SK-N-MC (cell line): ENCODE measurements around the gene ZCCHC2.

Experiments used
- DNase-seq: peaks from one replicate; pipeline ENCODE4 v3.0.0-alpha.2; 2011; ENCODE audit warnings: low read depth, low spot score
- H3K27ac ChIP-seq: fragments of 200-600 bp; sonication (generic); 2 replicates; pipeline ENCODE4 v1.5.1; 2016; ENCODE audit warnings: mixed run types
- H3K36me3 ChIP-seq: fragments of 200-600 bp; sonication (generic); 2 replicates; pipeline ENCODE4 v1.6.1; 2017; ENCODE audit warnings: antibody characterized with exemption, low read length, mixed read lengths; ENCODE audit not compliant: insufficient read depth
- H3K4me3 ChIP-seq: fragments of 200-600 bp; sonication (generic); 2 replicates; pipeline ENCODE4 v1.5.1; 2016
- H3K9ac ChIP-seq: fragments of 200-600 bp; sonication (generic); 2 replicates; pipeline ENCODE4 v1.8.0; 2017; ENCODE audit warnings: mixed run types, mixed read lengths; ENCODE audit not compliant: insufficient read length
- H3K9me3 ChIP-seq: fragments of 200-600 bp; sonication (generic); 2 replicates; pipeline ENCODE4 v1.6.1; 2017; ENCODE audit warnings: low read depth, mild to moderate bottlenecking, antibody characterized with exemption, low read length, moderate library complexity, mixed read lengths
- EZH2 ChIP-seq: fragments of 200-600 bp; sonication (generic); IDR thresholded peaks from one replicate; pipeline ENCODE4 v1.6.1; 2017; ENCODE audit warnings: antibody characterized with exemption
- FOXP2 ChIP-seq: optimal IDR thresholded peaks from 2 replicates; pipeline ENCODE3; 2011; ENCODE audit warnings: mild to moderate bottlenecking, moderate library complexity; ENCODE audit not compliant: insufficient read depth; ENCODE audit errors: extremely low read length, control extremely low read depth
- POLR2AphosphoS5 ChIP-seq: IDR thresholded peaks from 2 replicates; pipeline ENCODE4 v1.6.1; 2012; ENCODE audit warnings: mild to moderate bottlenecking, low read depth, low read length, borderline replicate concordance

ZCCHC2 gene

GRCh38 chr18:62603211-62603610, 80.4 kb downstream of the ZCCHC2 start:
- Histone ChIP-seq H3K27ac (no peak overlapping the region), H3K4me3 (no peak overlapping the region), H3K36me3 (no peaks in the 10 kb centered on the region), H3K9me3 (no peaks in the 10 kb centered on the region), H3K9ac (no peak overlapping the region)
- TF ChIP-seq FOXP2 (no peak), POLR2AphosphoS5 (no peak), EZH2 (no peak)
- no peak for DNase-seq

DNA sequence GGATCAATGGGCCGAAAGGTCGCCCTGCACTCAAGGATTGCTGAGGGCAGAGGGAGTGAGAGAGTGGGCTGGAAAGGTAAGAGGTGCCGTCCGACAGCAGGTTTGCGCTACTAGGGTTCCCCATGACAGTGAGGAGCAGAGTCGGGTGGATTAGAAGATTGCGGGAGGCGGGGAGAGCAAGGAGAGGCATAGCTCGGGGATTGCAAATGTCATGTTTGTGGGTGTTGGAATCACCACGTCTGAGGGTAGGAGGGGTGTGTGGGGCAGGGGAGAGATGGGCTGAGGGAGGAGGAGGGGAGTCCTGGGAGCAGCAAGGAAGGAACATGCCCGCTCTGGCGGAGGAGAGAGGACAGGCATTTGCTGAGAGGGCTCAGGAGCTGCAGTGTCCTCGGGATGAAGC, 81.2 kb downstream of the ZCCHC2 start:
- DNase-seq, result no peak
- no peak for TF ChIP-seq FOXP2
- TF ChIP-seq POLR2AphosphoS5, result no peak
- TF ChIP-seq EZH2, result no peak
- H3K27ac ChIP-seq, result no peak overlapping the region
- no peak overlapping the region for H3K9ac ChIP-seq
- H3K9me3 ChIP-seq, result no peaks in the 10 kb centered on the region
- no peak overlapping the region for H3K4me3 ChIP-seq
- H3K36me3 ChIP-seq, result no peaks in the 10 kb centered on the region

DNA sequence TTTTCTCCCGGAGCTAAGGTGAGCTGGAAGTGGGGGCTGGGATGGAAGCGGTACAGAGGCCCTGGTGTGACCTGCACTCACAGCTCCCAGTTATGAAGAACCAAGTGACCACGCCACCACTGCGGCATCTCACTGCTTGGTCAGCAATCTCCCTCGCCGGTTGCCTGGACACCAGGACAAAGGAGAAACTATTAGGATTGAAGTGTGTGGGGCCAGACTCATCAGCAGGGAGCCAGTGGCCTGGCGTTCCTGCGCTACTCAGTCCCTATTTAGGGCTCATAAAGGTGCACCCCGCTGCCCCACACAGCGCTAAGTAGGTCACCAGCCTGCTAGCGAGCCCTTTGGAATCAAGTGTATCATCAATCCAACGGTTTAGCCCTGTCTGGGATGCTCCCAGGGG, 82.9 kb downstream of the ZCCHC2 start:
- no peak for TF ChIP-seq POLR2AphosphoS5
- TF ChIP-seq EZH2, result no peak
- TF ChIP-seq FOXP2, result no peak
- Histone ChIP-seq H3K4me3 (no peak overlapping the region), H3K27ac (no peak overlapping the region), H3K9ac (no peak overlapping the region), H3K9me3 (no peaks in the 10 kb centered on the region), H3K36me3 (no peaks in the 10 kb centered on the region)
- DNase-seq, result no peak

- DNase-seq, result no peak
- Histone ChIP-seq H3K4me3 (no peak overlapping the region), H3K9me3 (no peaks in the 10 kb centered on the region), H3K36me3 (no peaks in the 10 kb centered on the region), H3K27ac (no peak overlapping the region), H3K9ac (no peak overlapping the region)
- TF ChIP-seq POLR2AphosphoS5 (no peak), EZH2 (no peak), FOXP2 (no peak)
Measured at GRCh38 chr18:62606106-62606505, 83.3 kb downstream of the ZCCHC2 start.

DNA sequence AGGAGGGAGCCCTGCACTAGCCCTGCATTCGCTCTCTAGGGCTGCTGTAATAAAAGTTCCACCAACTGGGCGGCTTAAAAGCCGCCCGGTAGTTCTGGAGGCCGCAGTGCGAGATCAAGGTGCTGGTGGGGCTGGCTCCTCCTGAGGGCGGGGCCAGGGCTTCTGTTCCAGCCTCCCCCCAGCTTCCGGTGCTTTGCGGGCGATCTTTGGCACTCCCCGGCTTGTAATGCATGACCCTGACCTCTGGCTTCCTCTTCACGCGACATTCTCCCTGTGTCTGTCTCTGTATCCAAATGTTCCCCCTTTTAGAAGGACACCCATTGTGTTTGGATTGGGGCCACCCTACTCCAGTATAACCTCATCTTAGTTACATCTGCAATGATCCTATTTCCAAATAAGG, 84.5 kb downstream of the ZCCHC2 start:
- Histone ChIP-seq H3K4me3 (no peak overlapping the region), H3K27ac (no peak overlapping the region), H3K9me3 (no peaks in the 10 kb centered on the region), H3K36me3 (no peaks in the 10 kb centered on the region), H3K9ac (no peak overlapping the region)
- no peak for DNase-seq
- no peak for TF ChIP-seq EZH2
- TF ChIP-seq POLR2AphosphoS5, result no peak
- no peak for TF ChIP-seq FOXP2

DNA sequence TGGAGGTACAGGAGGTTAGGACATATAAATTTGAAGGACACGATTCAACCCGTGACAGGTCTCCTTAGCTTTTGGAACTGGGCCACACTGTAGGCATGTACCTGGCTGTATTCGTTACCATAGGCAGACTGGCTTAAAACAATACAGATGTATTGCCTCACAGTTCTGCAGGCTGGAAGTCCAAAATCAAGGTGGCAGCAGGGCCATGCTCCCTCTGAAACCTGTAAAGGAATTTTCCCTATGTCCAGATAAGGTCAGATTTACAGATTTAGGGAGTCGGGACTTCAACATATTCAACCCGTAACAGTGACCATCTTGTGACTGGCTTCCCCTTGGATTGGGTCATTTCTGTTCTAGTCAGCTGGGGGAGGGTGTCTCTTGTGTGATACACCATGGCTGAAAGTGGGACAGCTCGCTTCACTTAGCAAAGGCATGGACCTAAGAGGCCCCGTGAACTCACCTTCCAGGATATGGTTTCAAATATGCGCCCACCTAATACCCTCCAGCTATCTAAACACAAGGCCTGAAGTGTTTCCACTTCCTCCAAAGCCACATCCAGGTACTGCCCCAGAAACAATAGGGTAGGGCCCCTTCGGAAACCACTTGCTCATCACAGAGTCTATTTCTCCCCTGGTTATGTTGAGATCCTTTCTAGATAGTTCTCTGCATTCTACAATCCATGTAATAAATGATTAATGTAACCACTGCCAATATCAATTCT, 85.0 kb downstream of the ZCCHC2 start:
- no peak overlapping the region for H3K27ac ChIP-seq
- DNase-seq, result no peak
- no peaks in the 10 kb centered on the region for H3K36me3 ChIP-seq
- TF ChIP-seq FOXP2 (no peak), POLR2AphosphoS5 (no peak), EZH2 (no peak)
- no peak overlapping the region for H3K4me3 ChIP-seq
- H3K9ac ChIP-seq, result no peak overlapping the region
- H3K9me3 ChIP-seq, result no peaks in the 10 kb centered on the region

DNA sequence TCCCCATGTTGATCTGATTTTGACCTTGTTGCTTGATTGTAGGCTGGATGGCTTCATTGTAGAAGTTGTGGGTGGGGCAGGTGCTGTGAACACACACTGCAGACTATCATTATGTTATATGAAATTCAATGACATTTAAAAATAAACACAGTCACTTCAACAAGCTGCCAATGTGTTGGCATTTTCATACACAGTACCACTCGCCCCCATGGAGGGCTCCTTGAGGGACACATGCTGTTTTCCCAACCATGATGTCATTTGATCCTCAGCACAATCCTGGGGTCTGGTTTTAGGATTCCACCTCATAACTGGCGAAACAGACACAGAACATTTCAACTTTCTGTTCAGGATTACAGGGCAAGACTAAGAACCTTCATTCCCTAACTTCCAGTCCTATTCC, 86.9 kb downstream of the ZCCHC2 start:
- TF ChIP-seq EZH2, result no peak
- TF ChIP-seq POLR2AphosphoS5, result no peak
- no peak for TF ChIP-seq FOXP2
- Histone ChIP-seq H3K9me3 (no peaks in the 10 kb centered on the region), H3K36me3 (no peaks in the 10 kb centered on the region), H3K27ac (no peak overlapping the region), H3K4me3 (no peak overlapping the region), H3K9ac (no peak overlapping the region)
- DNase-seq, result no peak

- H3K9me3 ChIP-seq, result no peaks in the 10 kb centered on the region
- no peak for DNase-seq
- H3K27ac ChIP-seq, result no peak overlapping the region
- no peak for TF ChIP-seq POLR2AphosphoS5
- no peak for TF ChIP-seq FOXP2
- H3K9ac ChIP-seq, result no peak overlapping the region
- H3K4me3 ChIP-seq, result no peak overlapping the region
- no peaks in the 10 kb centered on the region for H3K36me3 ChIP-seq
Measured at GRCh38 chr18:62610351-62610700, 87.5 kb downstream of the ZCCHC2 start.
